Neutrophil (primary cell): ENCODE data around the gene ZSWIM6.
"Not testable (repeated sequence)": the region's sequence is repeated elsewhere in the genome, so short reads cannot be mapped to it uniquely, and the experiment has no call there.

Experiments
- H3K27ac ChIP-seq: fragments of 200-600 bp; sonication (generic); 2 replicates; pipeline ENCODE4 v1.5.1; 2016; ENCODE audit warnings: mild to moderate bottlenecking, moderate library complexity
- H3K27me3 ChIP-seq: fragments of 200-600 bp; sonication (generic); 2 replicates; pipeline ENCODE4 v1.6.0; 2016; ENCODE audit warnings: mild to moderate bottlenecking
- H3K36me3 ChIP-seq: fragments of 200-600 bp; sonication (generic); 2 replicates; pipeline ENCODE4 v1.5.1; 2017
- H3K4me1 ChIP-seq, 2 experiments: fragments of 200-600 bp in 1 of 2; sonication (generic) in 1 of 2; 1 replicate in 1 of 2; 2 replicates in 1 of 2; pipeline versions ENCODE4 v1.5.1 to v1.6.1; 2013 to 2016; ENCODE audit warnings: low read depth in 1 of 2, low read length in 1 of 2, mild to moderate bottlenecking in 1 of 2, moderate library complexity in 1 of 2; ENCODE audit not compliant: control insufficient read depth in 1 of 2, insufficient read depth in 1 of 2
- H3K4me3 ChIP-seq, 2 experiments: fragments of 200-600 bp in 1 of 2; sonication (generic) in 1 of 2; 1 replicate in 1 of 2; 2 replicates in 1 of 2; pipeline ENCODE4 v1.5.1; 2013 to 2016; ENCODE audit warnings: low read depth in 1 of 2, low read length in 1 of 2, mild to moderate bottlenecking in 1 of 2, moderate library complexity in 1 of 2
- H3K9me3 ChIP-seq: fragments of 200-600 bp; sonication (generic); 2 replicates; pipeline ENCODE4 v1.5.1; 2016
- TF ChIP-seq, protein P1 (sequence below): fragments of 200-600 bp; sonication (generic); IDR thresholded peaks from 2 replicates; pipeline ENCODE4 v1.5.1; 2016; ENCODE audit warnings: antibody characterized with exemption

Gene ZSWIM6

DNA sequence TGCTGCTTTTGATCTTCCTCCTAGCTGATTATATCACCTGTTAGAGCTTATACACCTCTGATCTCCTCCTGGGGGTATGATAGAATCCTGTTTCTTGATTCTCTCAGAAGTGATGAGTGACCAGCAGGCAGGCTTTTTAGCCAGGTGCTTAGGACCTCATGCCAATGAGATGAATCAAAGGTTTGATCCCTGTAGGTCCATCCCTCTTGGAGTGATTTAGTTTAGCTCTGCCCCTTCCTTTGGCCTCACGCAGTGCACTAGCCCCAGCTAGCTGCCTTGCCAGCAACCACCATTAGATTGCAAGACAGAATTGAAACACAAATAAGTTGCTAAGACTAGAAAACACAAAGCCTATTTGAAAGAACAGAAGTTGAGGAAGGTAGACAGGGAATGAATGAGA is 84.4 kb downstream of the ZSWIM6 start:
- Histone ChIP-seq H3K27ac (no peak overlapping the region), H3K27me3 (no peaks in the 10 kb centered on the region), H3K9me3 (no peaks in the 10 kb centered on the region), H3K4me1 (peaks cover 2 to 5% of the 10 kb centered on the region in 2 experiments), H3K36me3 (no peaks in the 10 kb centered on the region), H3K4me3 (no peak overlapping the region)
- TF ChIP-seq, protein P1, sequence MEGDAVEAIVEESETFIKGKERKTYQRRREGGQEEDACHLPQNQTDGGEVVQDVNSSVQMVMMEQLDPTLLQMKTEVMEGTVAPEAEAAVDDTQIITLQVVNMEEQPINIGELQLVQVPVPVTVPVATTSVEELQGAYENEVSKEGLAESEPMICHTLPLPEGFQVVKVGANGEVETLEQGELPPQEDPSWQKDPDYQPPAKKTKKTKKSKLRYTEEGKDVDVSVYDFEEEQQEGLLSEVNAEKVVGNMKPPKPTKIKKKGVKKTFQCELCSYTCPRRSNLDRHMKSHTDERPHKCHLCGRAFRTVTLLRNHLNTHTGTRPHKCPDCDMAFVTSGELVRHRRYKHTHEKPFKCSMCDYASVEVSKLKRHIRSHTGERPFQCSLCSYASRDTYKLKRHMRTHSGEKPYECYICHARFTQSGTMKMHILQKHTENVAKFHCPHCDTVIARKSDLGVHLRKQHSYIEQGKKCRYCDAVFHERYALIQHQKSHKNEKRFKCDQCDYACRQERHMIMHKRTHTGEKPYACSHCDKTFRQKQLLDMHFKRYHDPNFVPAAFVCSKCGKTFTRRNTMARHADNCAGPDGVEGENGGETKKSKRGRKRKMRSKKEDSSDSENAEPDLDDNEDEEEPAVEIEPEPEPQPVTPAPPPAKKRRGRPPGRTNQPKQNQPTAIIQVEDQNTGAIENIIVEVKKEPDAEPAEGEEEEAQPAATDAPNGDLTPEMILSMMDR = no peak

GRCh38 chr5:61417340-61417739 is 85.3 kb downstream of the ZSWIM6 start:
- TF ChIP-seq, protein P1 = no peak
- no peaks in the 10 kb centered on the region for H3K27me3 ChIP-seq
- no peak overlapping the region for H3K4me3 ChIP-seq
- no peaks in the 10 kb centered on the region for H3K9me3 ChIP-seq
- no peak overlapping the region for H3K27ac ChIP-seq
- H3K36me3 ChIP-seq = no peaks in the 10 kb centered on the region
- peaks cover 2 to 5% of the 10 kb centered on the region in 2 experiments for H3K4me1 ChIP-seq

- H3K4me1 ChIP-seq = peaks cover 2 to 5% of the 10 kb centered on the region in 2 experiments
- TF ChIP-seq, protein P1 = no peak
- H3K36me3 ChIP-seq = no peaks in the 10 kb centered on the region
- H3K27me3 ChIP-seq = no peaks in the 10 kb centered on the region
- no peak overlapping the region for H3K4me3 ChIP-seq
- H3K9me3 ChIP-seq = no peaks in the 10 kb centered on the region
- H3K27ac ChIP-seq = no peak overlapping the region
These were observed 85.8 kb downstream of the ZSWIM6 start for GRCh38 chr5:61417851-61418250.

DNA sequence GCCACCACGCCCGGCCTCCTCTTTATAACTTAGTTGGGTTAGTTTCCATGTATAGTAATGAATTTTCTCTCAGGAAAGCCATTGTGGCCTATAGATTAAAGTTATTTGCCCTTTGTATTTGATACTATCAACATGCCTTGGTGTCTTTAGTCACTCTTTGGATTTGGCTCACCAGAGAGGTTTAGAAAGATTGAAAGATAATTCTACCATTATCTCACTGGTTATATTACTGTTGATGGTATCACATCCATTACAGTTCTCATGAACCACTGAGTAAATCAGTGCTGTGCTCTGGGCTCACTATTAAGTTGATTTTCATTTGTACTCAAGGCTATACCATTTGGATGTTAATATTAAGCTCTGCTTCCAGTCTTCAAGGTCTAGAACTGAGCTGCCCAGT is 87.0 kb downstream of the ZSWIM6 start:
- no peaks in the 10 kb centered on the region for H3K36me3 ChIP-seq
- no peak overlapping the region for H3K4me3 ChIP-seq
- H3K27ac ChIP-seq = no peak overlapping the region
- TF ChIP-seq, protein P1 = no peak
- H3K4me1 ChIP-seq = peaks cover 2 to 5% of the 10 kb centered on the region in 2 experiments
- no peaks in the 10 kb centered on the region for H3K27me3 ChIP-seq
- no peaks in the 10 kb centered on the region for H3K9me3 ChIP-seq

DNA sequence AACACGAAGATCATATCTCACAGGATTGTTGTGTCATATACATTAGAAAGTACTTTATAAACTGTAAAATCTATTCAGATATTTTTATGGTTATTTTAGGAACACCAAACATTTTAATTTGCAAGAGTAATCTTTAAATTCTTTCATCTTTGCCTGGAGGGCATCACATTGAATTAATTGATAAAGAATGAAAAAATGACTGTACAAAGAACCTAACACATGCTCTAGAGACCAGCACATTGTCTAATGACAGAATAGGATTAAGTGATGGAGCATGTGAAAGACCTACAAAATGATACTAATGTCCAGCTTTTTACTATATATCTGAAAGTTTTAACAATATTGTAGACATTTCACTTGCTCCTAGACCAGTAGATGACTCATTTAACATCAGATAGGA is 88.0 kb downstream of the ZSWIM6 start:
- no peak overlapping the region for H3K4me3 ChIP-seq
- H3K9me3 ChIP-seq = no peaks in the 10 kb centered on the region
- no peak overlapping the region for H3K27ac ChIP-seq
- no peaks in the 10 kb centered on the region for H3K4me1 ChIP-seq
- H3K27me3 ChIP-seq = no peaks in the 10 kb centered on the region
- TF ChIP-seq, protein P1 = no peak
- no peaks in the 10 kb centered on the region for H3K36me3 ChIP-seq

GRCh38 chr5:61421262-61421661 is 89.2 kb downstream of the ZSWIM6 start:
- H3K27me3 ChIP-seq, H3K4me1 ChIP-seq, H3K36me3 ChIP-seq, H3K9me3 ChIP-seq, H3K27ac ChIP-seq, H3K4me3 ChIP-seq: not testable (repeated sequence)
